DOHH2 (cell line): ENCODE results near the gene SLC12A7.

ENCODE experiments used
- H3F3A ChIP-seq: fragments of 200-600 bp; sonication (generic), shearing (Covaris generic); 2 replicates; pipeline ENCODE4 v1.6.0; 2016; ENCODE audit warnings: antibody characterized with exemption, mild to moderate bottlenecking; ENCODE audit not compliant: control insufficient read depth, insufficient read depth
- H3K27ac ChIP-seq: fragments of 200-600 bp; sonication (generic); 2 replicates; pipeline ENCODE4 v1.5.1; 2014; ENCODE audit warnings: low read depth, mild to moderate bottlenecking, low read length, moderate library complexity
- H3K27me3 ChIP-seq: fragments of 200-600 bp; sonication (generic); 2 replicates; pipeline ENCODE4 v1.6.1; 2014; ENCODE audit warnings: mild to moderate bottlenecking, low read length, mixed read lengths; ENCODE audit not compliant: control insufficient read depth
- H3K36me3 ChIP-seq: fragments of 200-600 bp; sonication (generic); 2 replicates; pipeline ENCODE4 v1.6.1; 2014; ENCODE audit warnings: mild to moderate bottlenecking, low read length, moderate library complexity, mixed read lengths; ENCODE audit not compliant: control insufficient read depth
- H3K4me1 ChIP-seq: fragments of 200-600 bp; sonication (generic); 2 replicates; pipeline ENCODE4 v1.6.1; 2014; ENCODE audit warnings: mild to moderate bottlenecking, low read length, mixed read lengths; ENCODE audit not compliant: control insufficient read depth
- H3K4me2 ChIP-seq: fragments of 200-600 bp; sonication (generic); 2 replicates; pipeline ENCODE4 v1.6.0; 2014; ENCODE audit warnings: mild to moderate bottlenecking, low read length, moderate library complexity
- H3K4me3 ChIP-seq: fragments of 200-600 bp; sonication (generic); 2 replicates; pipeline ENCODE4 v1.5.1; 2014; ENCODE audit warnings: mild to moderate bottlenecking, low read length, mixed read lengths
- H3K79me2 ChIP-seq: fragments of 200-600 bp; sonication (generic); 2 replicates; pipeline ENCODE4 v1.6.1; 2014; ENCODE audit warnings: mild to moderate bottlenecking, low read length, mixed read lengths; ENCODE audit not compliant: control insufficient read depth
- H3K9me2 ChIP-seq: fragments of 200-600 bp; sonication (generic); replicated peaks from 2 replicates; pipeline ENCODE4 v1.6.1; 2014; ENCODE audit warnings: mild to moderate bottlenecking, low read length, mixed read lengths; ENCODE audit not compliant: control insufficient read depth
- H3K9me3 ChIP-seq: fragments of 200-600 bp; sonication (generic); 2 replicates; pipeline ENCODE4 v1.6.1; 2014; ENCODE audit warnings: antibody characterized with exemption, low read length, mixed read lengths; ENCODE audit not compliant: control insufficient read depth, insufficient read depth
- H4K20me1 ChIP-seq: fragments of 200-600 bp; sonication (generic); 2 replicates; pipeline ENCODE4 v1.6.0; 2014; ENCODE audit warnings: low read depth, mild to moderate bottlenecking, antibody characterized with exemption, low read length, moderate library complexity; ENCODE audit not compliant: control insufficient read depth, insufficient read depth
- EZH2phosphoT487 ChIP-seq: fragments of 200-600 bp; sonication (generic); IDR thresholded peaks from 2 replicates; pipeline ENCODE4 v1.6.1; 2017; ENCODE audit warnings: borderline replicate concordance, mild to moderate bottlenecking, antibody characterized with exemption, low read length, moderate library complexity, mixed read lengths
- TF ChIP-seq, protein P1 (sequence below): fragments of 200-600 bp; sonication (generic); IDR thresholded peaks from one replicate; pipeline ENCODE4 v1.5.1; 2014; ENCODE audit warnings: antibody characterized with exemption, mild to moderate bottlenecking, low read depth, low read length; ENCODE audit not compliant: poor library complexity, severe bottlenecking

Gene SLC12A7

GRCh38 chr5:1090538-1090937 lies 21.3 kb downstream of the SLC12A7 start:
- Histone ChIP-seq H3K36me3 (no peaks in the 10 kb centered on the region), H3K9me3 (no peaks in the 10 kb centered on the region), H3K4me3 (no peak overlapping the region), H3K9me2 (no peaks in the 10 kb centered on the region), H3K27ac (no peak overlapping the region), H3K79me2 (no peaks in the 10 kb centered on the region), H3K4me1 (no peaks in the 10 kb centered on the region), H3K27me3 (no peaks in the 10 kb centered on the region), H3K4me2 (no peak overlapping the region), H3F3A (no peaks in the 10 kb centered on the region), H4K20me1 (no peaks in the 10 kb centered on the region)
- TF ChIP-seq, protein P1, sequence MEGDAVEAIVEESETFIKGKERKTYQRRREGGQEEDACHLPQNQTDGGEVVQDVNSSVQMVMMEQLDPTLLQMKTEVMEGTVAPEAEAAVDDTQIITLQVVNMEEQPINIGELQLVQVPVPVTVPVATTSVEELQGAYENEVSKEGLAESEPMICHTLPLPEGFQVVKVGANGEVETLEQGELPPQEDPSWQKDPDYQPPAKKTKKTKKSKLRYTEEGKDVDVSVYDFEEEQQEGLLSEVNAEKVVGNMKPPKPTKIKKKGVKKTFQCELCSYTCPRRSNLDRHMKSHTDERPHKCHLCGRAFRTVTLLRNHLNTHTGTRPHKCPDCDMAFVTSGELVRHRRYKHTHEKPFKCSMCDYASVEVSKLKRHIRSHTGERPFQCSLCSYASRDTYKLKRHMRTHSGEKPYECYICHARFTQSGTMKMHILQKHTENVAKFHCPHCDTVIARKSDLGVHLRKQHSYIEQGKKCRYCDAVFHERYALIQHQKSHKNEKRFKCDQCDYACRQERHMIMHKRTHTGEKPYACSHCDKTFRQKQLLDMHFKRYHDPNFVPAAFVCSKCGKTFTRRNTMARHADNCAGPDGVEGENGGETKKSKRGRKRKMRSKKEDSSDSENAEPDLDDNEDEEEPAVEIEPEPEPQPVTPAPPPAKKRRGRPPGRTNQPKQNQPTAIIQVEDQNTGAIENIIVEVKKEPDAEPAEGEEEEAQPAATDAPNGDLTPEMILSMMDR: no peak
- no peak for TF ChIP-seq EZH2phosphoT487

DNA sequence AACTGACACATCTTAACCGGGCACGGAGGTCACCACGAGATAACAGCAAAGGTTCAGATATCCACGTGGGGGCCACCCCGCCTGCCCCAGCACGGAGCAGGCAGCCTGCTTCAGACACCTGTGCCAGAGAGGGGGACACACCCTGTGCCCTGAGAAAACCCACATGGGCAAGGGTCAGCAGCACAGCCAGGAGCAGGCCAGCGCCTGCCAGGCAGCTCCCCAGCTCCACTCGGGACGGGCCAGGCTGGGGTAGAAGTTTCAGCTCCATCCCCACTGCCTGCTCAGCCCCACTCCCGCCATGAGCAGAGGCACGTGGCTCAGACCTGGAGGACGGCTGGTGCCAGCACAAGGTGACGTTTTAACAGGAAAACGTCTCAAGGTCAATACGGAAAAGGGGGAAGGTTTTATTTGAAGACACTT lies 22.2 kb downstream of the SLC12A7 start:
- Histone ChIP-seq H3K4me2 (no peak overlapping the region), H3K79me2 (no peaks in the 10 kb centered on the region), H4K20me1 (no peaks in the 10 kb centered on the region), H3K36me3 (no peaks in the 10 kb centered on the region), H3K9me2 (no peaks in the 10 kb centered on the region), H3K4me1 (no peaks in the 10 kb centered on the region), H3K27me3 (no peaks in the 10 kb centered on the region), H3F3A (no peaks in the 10 kb centered on the region), H3K27ac (no peak overlapping the region), H3K9me3 (peaks cover 7% of the 10 kb centered on the region; the same call in 1 of the 2 replicates), H3K4me3 (no peak overlapping the region)
- TF ChIP-seq EZH2phosphoT487: no peak
- TF ChIP-seq, protein P1: no peak

DNA sequence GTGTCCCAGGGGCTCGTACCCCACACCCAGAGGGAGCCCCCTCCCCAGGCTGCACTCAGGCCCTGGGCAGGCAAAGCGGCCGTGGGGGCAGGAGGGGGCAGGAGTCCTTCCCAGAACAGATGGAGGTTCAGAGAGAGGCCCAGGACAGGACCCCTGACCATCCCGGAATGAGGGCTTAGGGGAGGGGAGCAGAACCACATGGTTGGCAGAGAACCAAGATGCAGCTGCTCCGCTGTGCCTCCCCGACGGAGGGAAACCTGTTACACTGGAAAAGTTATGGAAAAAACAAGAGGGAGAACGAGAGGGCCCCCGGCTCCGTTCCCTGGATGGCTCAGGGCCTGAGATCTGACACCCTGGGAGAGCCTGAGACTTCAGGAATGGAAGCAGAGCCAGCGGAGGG lies 22.7 kb downstream of the SLC12A7 start:
- H3K36me3 ChIP-seq: no peaks in the 10 kb centered on the region
- no peak overlapping the region for H3K4me3 ChIP-seq
- peaks cover 12% of the 10 kb centered on the region; the same call in 1 of the 2 replicates for H3K9me3 ChIP-seq
- no peaks in the 10 kb centered on the region for H3K4me1 ChIP-seq
- H4K20me1 ChIP-seq: no peaks in the 10 kb centered on the region
- no peaks in the 10 kb centered on the region for H3F3A ChIP-seq
- H3K27me3 ChIP-seq: no peaks in the 10 kb centered on the region
- no peak overlapping the region for H3K27ac ChIP-seq
- H3K79me2 ChIP-seq: no peaks in the 10 kb centered on the region
- no peak overlapping the region for H3K4me2 ChIP-seq
- no peaks in the 10 kb centered on the region for H3K9me2 ChIP-seq
- no peak for TF ChIP-seq EZH2phosphoT487
- TF ChIP-seq, protein P1: no peak

GRCh38 chr5:1088726-1089125 lies 23.1 kb downstream of the SLC12A7 start:
- Histone ChIP-seq H3K79me2 (no peaks in the 10 kb centered on the region), H3F3A (no peaks in the 10 kb centered on the region), H4K20me1 (no peaks in the 10 kb centered on the region), H3K4me2 (no peak overlapping the region), H3K9me2 (no peaks in the 10 kb centered on the region), H3K27me3 (no peaks in the 10 kb centered on the region), H3K4me3 (no peak overlapping the region), H3K4me1 (no peaks in the 10 kb centered on the region), H3K27ac (no peak overlapping the region), H3K9me3 (peaks cover 16% of the 10 kb centered on the region; the same call in 1 of the 2 replicates), H3K36me3 (no peaks in the 10 kb centered on the region)
- no peak for TF ChIP-seq EZH2phosphoT487
- TF ChIP-seq, protein P1: no peak
